Hepatocyte (in vitro differentiated cells): ENCODE data around the gene PSPN. TPM values are rescaled to one million over a fixed set of nuclear protein-coding genes. Genes with fewer than 3 reads are reported as not detected.

Experiments
- DNase-seq: peaks from one replicate; pipeline ENCODE4 v3.0.0-alpha.2; 2016; ENCODE audit warnings: low spot score
- H2AFZ ChIP-seq: fragments of 200-600 bp; sonication (generic); 2 replicates; pipeline ENCODE4 v1.6.0; 2016; ENCODE audit warnings: antibody characterized with exemption, mild to moderate bottlenecking
- H3K27ac ChIP-seq: fragments of 200-600 bp; sonication (generic); 2 replicates; pipeline ENCODE4 v1.5.1; 2016; ENCODE audit warnings: mild to moderate bottlenecking
- H3K27me3 ChIP-seq: fragments of 200-600 bp; sonication (generic); 2 replicates; pipeline ENCODE4 v1.6.1; 2016
- H3K36me3 ChIP-seq: fragments of 200-600 bp; sonication (generic); replicated peaks from 2 replicates; pipeline ENCODE4 v1.5.1; 2016; ENCODE audit warnings: low read depth; ENCODE audit not compliant: insufficient read depth
- H3K4me1 ChIP-seq: fragments of 200-600 bp; sonication (generic); 2 replicates; pipeline ENCODE4 v1.5.1; 2016; ENCODE audit warnings: mild to moderate bottlenecking, moderate library complexity; ENCODE audit not compliant: insufficient read depth
- H3K4me2 ChIP-seq: fragments of 200-600 bp; sonication (generic); 2 replicates; pipeline ENCODE4 v1.6.0; 2016
- H3K4me3 ChIP-seq: fragments of 200-600 bp; sonication (generic); 2 replicates; pipeline ENCODE4 v1.5.1; 2016; ENCODE audit warnings: mild to moderate bottlenecking
- H3K79me2 ChIP-seq: fragments of 200-600 bp; sonication (generic); 2 replicates; pipeline ENCODE4 v1.6.0; 2017; ENCODE audit warnings: mild to moderate bottlenecking
- H3K9me2 ChIP-seq: fragments of 200-600 bp; sonication (generic); replicated peaks from 2 replicates; pipeline ENCODE4 v1.6.0; 2017; ENCODE audit warnings: mild to moderate bottlenecking; ENCODE audit not compliant: insufficient read depth
- H3K9me3 ChIP-seq: fragments of 200-600 bp; sonication (generic); 2 replicates; pipeline ENCODE4 v1.5.1; 2016; ENCODE audit warnings: low read depth, mild to moderate bottlenecking
- H4K20me1 ChIP-seq: fragments of 200-600 bp; sonication (generic); 2 replicates; pipeline ENCODE4 v1.6.0; 2016; ENCODE audit warnings: mild to moderate bottlenecking; ENCODE audit not compliant: insufficient read depth, poor library complexity, severe bottlenecking
- CTCF ChIP-seq: fragments of 200-600 bp; sonication (generic); IDR thresholded peaks from 2 replicates; pipeline ENCODE4 v1.5.1; 2016; ENCODE audit warnings: antibody characterized with exemption, mild to moderate bottlenecking; ENCODE audit not compliant: poor library complexity
- EZH2 ChIP-seq: fragments of 200-600 bp; sonication (generic); IDR thresholded peaks from 2 replicates; pipeline ENCODE4 v1.6.1; 2016; ENCODE audit warnings: antibody characterized with exemption, mild to moderate bottlenecking, borderline replicate concordance
- EZH2phosphoT487 ChIP-seq: fragments of 200-600 bp; sonication (generic); IDR thresholded peaks from one replicate; pipeline ENCODE4 v1.6.1; 2018; ENCODE audit warnings: antibody characterized with exemption, mild to moderate bottlenecking, low read depth, moderate library complexity; ENCODE audit not compliant: unreplicated experiment, severe bottlenecking
- WGBS: methylation state at CpG from one replicate; pipeline ENCODE4 v1.1.6; 2016; ENCODE audit warnings: low lambda C conversion rate; ENCODE audit errors: missing lambda C conversion rate; 5-methylcytosine and 5-hydroxymethylcytosine counted together
- polyA plus RNA-seq: library from polyadenylated mRNA; unstranded; fragments of >200 nt; fragmentation: Nextera tagmentation; extraction: Ambion mirVana; gene quantifications from 2 replicates; pipeline ENCODE4 v1.2.1, GENCODE V29; 2016
- total RNA-seq: library from RNA; depleted of rRNA; stranded (reverse); fragments of >200 nt; gene quantifications from 2 replicates; pipeline ENCODE4 v1.2.3, GENCODE V29; 2014

PSPN gene
- total and polyA plus RNA-seq, 2 experiments from 2014 or later = 2.7 TPM

- peak within 1 kb of the TSS; percentile 72 for H2AFZ ChIP-seq
- under 1% methylated on average over 41 of the region's 47 CpGs for WGBS
- H3K4me3 ChIP-seq = peak within 1 kb of the TSS; percentile 80
- peak; percentile 100 for DNase-seq
- no peaks in the 10 kb centered on the region for H3K27me3 ChIP-seq
- peaks cover 5% of the 10 kb centered on the region for H3K4me1 ChIP-seq
- TF ChIP-seq CTCF = no peak
- no peak for TF ChIP-seq EZH2
- no peak for TF ChIP-seq EZH2phosphoT487
- peaks cover 3% of the 10 kb centered on the region for H3K79me2 ChIP-seq
- peak within 1 kb of the TSS; percentile 80 for H3K4me2 ChIP-seq
- H3K9me2 ChIP-seq = no peaks in the 10 kb centered on the region
- no peaks in the 10 kb centered on the region for H3K36me3 ChIP-seq
- no peaks in the 10 kb centered on the region for H3K9me3 ChIP-seq
- H4K20me1 ChIP-seq = no peaks in the 10 kb centered on the region
- H3K27ac ChIP-seq = peak within 1 kb of the TSS; percentile 99
Observed at GRCh38 chr19:6372594-6373095, 3.1 kb downstream of the PSPN start, which contains the start of gene ALKBH7. Gene ALKBH7 (plus strand): TSS chr19:6372794. CDS start chr19:6372821, 27 bp downstream.

- Histone ChIP-seq H3K4me1 (peaks cover 6% of the 10 kb centered on the region), H3K36me3 (no peaks in the 10 kb centered on the region), H3K9me3 (no peaks in the 10 kb centered on the region), H3K4me2 (no peak overlapping the region), H3K79me2 (peaks cover 13% of the 10 kb centered on the region), H3K27ac (no peak overlapping the region), H3K27me3 (no peaks in the 10 kb centered on the region), H3K9me2 (no peaks in the 10 kb centered on the region), H2AFZ (no peak overlapping the region), H3K4me3 (no peak overlapping the region), H4K20me1 (no peaks in the 10 kb centered on the region)
- no peak for DNase-seq
- 98% methylated on average over 21 of the region's 21 CpGs for WGBS
- TF ChIP-seq EZH2 (no peak), EZH2phosphoT487 (no peak), CTCF (no peak)
Observed at GRCh38 chr19:6364353-6364752, 11.4 kb downstream of the PSPN start.

- Histone ChIP-seq H3K9me2 (no peaks in the 10 kb centered on the region), H4K20me1 (no peaks in the 10 kb centered on the region), H3K27ac (peak overlapping the region; percentile 60), H3K9me3 (no peaks in the 10 kb centered on the region), H3K4me2 (peak overlapping the region; percentile 92), H2AFZ (peak overlapping the region; percentile 74), H3K27me3 (no peaks in the 10 kb centered on the region), H3K36me3 (no peaks in the 10 kb centered on the region), H3K4me1 (peaks cover 6% of the 10 kb centered on the region), H3K79me2 (peaks cover 13% of the 10 kb centered on the region), H3K4me3 (peak overlapping the region; percentile 75)
- TF ChIP-seq CTCF (no peak), EZH2phosphoT487 (no peak), EZH2 (no peak)
- WGBS = 49% methylated on average over 11 of the region's 11 CpGs
- DNase-seq = no peak
Observed at GRCh38 chr19:6362351-6362801, 13.4 kb downstream of the PSPN start.
